ENCODE data around the gene CDK6. TPM values are rescaled to one million over a fixed set of nuclear protein-coding genes. Genes with fewer than 3 reads are reported as not detected.

Gene CDK6
- total and polyA plus RNA-seq, 2 of the 8 experiments (the other 6 are each of a cell fraction or from before 2014, with no cell fraction given) = 5.9 to 18.9 TPM

DNA sequence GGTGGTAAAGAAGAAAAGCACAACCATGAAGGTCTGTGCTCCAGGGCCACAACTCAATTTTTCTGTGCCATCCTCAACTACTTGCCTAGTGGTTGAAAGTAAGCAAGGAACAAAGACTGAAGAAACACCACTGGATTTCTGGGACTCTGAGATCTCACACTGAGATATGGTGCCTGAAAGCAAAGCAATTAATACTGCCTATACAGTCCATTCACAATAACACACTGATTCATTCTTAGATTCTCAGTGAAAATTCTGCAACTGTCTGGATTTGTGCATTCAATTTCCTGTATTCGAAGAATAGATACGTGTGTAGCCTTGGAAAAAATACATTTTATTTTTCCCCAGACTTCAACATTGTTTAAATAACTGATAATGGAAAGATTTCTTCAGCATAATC is 129.8 kb downstream of the CDK6 start (continued):
- no peak for TF ChIP-seq ASH2L (IDR thresholded peaks at IDR 0.05; ENCODE audit: low read length)
- TF ChIP-seq EGR1 (IDR thresholded peaks at IDR 0.05; ENCODE audit: borderline replicate concordance, low read depth, low read length) = no peak
- TF ChIP-seq BRCA1 (IDR thresholded peaks at IDR 0.05; ENCODE audit: low read depth, low read length) = no peak
- TF ChIP-seq TBP (IDR thresholded peaks at IDR 0.05; ENCODE audit: low read depth, low read length) = no peak
- no peak for TF ChIP-seq CBX5 (IDR thresholded peaks at IDR 0.05; ENCODE audit: low read depth, low read length)

All from H1 (cell line).